OCI-LY7 (cell line): ENCODE measurements around the gene HS6ST3.

Experiments
- CTCF ChIP-seq: fragments of 200-600 bp; sonication (generic); conservative IDR thresholded peaks from 2 replicates; pipeline ENCODE4 v1.5.1; 2014; ENCODE audit warnings: mild to moderate bottlenecking, antibody characterized with exemption, low read length, moderate library complexity, mixed read lengths
- EZH2phosphoT487 ChIP-seq: fragments of 200-600 bp; sonication (generic); IDR thresholded peaks from 2 replicates; pipeline ENCODE4 v1.6.1; 2018; ENCODE audit warnings: low read depth, borderline replicate concordance, mild to moderate bottlenecking, mixed run types, antibody characterized with exemption, low read length, moderate library complexity, mixed read lengths

- no peak for TF ChIP-seq CTCF
- TF ChIP-seq EZH2phosphoT487, result no peak
Observed at GRCh38 chr13:96273196-96273595, 183.3 kb downstream of the HS6ST3 start.
